ENCODE data around the gene JAK1.
A peak's percentile ranks its signal among the peaks of the same experiment; 100 is the strongest.

The JAK1 gene

DNA sequence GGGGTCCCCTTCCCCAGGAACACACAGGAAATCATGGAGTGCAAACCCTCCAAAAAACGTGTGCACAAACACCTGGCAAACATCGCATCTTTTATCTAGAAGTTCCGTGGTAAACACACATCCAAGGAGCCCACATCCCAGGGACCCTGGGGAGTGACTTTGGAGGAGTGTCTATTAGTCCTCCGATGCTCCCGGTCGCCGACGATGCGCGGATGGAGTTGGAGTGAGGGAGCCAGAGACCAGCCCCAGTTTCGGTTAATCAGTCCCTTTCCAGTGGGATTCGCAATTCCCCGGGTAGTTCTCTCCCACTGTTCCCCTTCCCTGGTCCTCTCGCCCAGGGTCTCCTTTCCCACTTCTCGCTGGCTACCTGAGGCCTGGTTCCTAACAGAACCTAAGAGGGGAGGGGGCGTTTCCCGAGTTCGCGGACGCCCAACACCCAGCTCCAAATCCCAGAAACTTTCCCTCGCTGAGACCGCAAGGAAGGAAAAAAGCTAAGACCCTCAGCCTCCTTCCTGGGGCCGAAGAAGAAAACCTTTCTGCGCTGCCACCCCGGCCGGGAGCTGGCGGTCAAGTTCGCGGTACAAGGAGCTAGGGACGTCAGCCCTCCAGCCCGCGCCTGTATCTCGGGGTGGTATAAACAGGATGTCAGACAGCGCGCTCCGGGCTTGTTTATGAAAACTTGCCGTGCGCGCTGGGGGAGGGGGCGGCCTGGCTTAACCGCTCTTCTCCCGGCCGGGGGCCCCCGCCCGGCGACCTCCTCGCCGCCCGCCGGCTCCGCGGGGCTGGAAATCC, 787 bp downstream of the JAK1 start:
- no peak for TF ChIP-seq ZFX (IDR thresholded peaks at IDR 0.05; ENCODE audit: borderline replicate concordance)
- TF ChIP-seq, protein P1, sequence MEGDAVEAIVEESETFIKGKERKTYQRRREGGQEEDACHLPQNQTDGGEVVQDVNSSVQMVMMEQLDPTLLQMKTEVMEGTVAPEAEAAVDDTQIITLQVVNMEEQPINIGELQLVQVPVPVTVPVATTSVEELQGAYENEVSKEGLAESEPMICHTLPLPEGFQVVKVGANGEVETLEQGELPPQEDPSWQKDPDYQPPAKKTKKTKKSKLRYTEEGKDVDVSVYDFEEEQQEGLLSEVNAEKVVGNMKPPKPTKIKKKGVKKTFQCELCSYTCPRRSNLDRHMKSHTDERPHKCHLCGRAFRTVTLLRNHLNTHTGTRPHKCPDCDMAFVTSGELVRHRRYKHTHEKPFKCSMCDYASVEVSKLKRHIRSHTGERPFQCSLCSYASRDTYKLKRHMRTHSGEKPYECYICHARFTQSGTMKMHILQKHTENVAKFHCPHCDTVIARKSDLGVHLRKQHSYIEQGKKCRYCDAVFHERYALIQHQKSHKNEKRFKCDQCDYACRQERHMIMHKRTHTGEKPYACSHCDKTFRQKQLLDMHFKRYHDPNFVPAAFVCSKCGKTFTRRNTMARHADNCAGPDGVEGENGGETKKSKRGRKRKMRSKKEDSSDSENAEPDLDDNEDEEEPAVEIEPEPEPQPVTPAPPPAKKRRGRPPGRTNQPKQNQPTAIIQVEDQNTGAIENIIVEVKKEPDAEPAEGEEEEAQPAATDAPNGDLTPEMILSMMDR (IDR thresholded peaks at IDR 0.05) = no peak
- peak overlapping the region; percentile 48 for H3K27ac ChIP-seq

DNA sequence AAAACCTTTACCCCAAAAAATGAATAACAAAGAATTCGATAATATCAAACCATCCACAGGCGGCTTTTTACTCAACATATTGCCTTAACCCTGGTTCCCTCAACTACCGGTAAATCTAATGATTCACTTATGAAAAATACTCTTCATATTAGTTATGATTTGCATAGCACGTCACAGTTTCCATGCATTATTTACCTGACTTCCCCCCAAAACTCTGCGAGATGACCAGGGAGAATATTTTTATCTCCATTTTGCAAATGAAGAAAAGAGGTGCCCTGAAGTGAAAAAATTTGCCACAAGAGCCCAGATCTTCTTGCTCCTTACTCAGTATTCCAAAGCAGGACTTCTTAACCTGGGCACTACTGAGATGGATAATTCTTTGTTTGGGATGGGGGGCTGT, 2.9 kb downstream of the JAK1 start:
- no peak overlapping the region for H3K27ac ChIP-seq
- no peak for TF ChIP-seq ZFX (IDR thresholded peaks at IDR 0.05; ENCODE audit: borderline replicate concordance)
- TF ChIP-seq, protein P1 (IDR thresholded peaks at IDR 0.05) = no peak

DNA sequence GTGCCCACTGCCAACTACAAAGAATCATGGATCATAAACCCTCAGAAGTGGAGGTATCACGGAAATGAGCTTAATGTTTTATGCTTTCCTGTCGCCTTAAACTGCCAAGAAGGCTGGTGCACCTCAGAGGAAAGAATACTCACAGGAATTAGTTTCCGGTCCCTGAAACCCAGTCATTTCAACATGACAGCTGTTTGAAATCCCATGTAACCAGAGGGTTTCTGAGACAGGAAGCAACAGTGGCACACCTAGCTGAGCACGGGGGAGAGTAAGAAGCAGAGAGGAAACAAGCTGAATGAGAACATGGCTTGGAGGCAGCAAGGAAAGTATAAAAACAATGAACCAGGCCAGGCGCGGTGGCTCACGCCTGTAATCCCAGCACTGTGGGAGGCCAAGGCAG, 3.9 kb downstream of the JAK1 start:
- H3K27ac ChIP-seq = no peak overlapping the region
- TF ChIP-seq ZFX (IDR thresholded peaks at IDR 0.05; ENCODE audit: borderline replicate concordance) = no peak
- TF ChIP-seq, protein P1 (IDR thresholded peaks at IDR 0.05) = no peak

DNA sequence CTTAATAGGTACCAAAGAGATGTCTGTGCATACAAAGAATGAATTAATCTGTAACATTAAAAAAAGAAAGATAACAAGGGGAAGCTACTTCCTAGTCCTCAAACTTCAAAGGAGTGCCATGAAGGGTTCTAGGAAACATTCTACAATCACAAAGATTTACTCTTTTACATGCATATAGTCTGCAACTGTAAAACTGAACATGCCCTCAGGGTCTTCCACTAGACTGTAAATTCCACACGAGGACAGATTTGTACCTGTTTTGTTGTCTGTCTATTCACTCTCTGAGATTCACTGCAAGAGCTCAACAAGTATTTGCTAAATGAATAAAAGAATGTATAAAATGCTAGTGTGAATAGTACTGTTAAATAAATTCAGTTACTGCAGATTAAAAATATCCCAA, 4.4 kb downstream of the JAK1 start:
- H3K27ac ChIP-seq = no peak overlapping the region

DNA sequence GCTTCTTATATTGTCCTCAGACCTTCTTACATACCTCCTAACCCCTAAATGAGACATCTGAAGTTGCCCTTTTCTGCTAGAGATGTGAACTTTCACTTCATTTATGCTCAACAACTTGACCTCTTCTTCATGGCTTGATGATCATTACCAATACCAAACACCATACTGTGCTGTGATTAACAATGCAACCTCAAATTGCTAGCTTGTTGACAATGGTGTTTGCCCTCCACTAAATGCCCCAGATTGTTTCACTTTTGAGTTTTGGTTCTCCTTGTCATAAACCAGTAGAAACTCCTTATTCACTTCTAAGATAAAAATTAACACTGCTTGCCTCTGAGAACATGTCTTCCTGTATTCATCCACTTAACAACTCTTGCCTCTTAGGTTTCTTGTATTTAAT, 5.6 kb downstream of the JAK1 start:
- TF ChIP-seq, protein P1 (IDR thresholded peaks at IDR 0.05) = no peak
- TF ChIP-seq ZFX (IDR thresholded peaks at IDR 0.05; ENCODE audit: borderline replicate concordance) = no peak

More for the DNA sequence above, 4.4 kb downstream of the JAK1 start:
- TF ChIP-seq ZFX (IDR thresholded peaks at IDR 0.05; ENCODE audit: borderline replicate concordance) = no peak
- TF ChIP-seq, protein P1 (IDR thresholded peaks at IDR 0.05) = no peak

DNA sequence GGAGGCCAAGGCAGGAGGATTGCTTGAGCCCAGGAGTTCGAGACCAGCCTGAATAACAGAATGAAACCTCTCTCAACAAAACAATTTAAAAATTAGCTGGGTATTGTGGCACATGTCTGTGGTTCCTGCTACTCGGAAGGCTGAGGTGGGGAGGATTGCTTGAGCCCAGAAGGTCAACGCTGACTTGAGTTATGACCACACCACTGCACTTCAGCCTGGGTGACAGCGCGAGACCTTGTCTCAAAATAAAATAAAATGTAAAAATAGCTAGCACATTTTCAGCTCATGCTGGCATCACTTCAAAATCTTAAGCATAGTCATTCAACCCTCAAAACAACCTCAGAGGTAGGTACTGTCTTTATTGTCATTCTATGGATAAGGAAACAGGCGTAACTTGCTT, 6.4 kb downstream of the JAK1 start:
- TF ChIP-seq, protein P1 (IDR thresholded peaks at IDR 0.05) = no peak
- TF ChIP-seq ZFX (IDR thresholded peaks at IDR 0.05; ENCODE audit: borderline replicate concordance) = no peak
- H3K27ac ChIP-seq = no peak overlapping the region

More for the DNA sequence above, 5.6 kb downstream of the JAK1 start:
- no peak overlapping the region for H3K27ac ChIP-seq

DNA sequence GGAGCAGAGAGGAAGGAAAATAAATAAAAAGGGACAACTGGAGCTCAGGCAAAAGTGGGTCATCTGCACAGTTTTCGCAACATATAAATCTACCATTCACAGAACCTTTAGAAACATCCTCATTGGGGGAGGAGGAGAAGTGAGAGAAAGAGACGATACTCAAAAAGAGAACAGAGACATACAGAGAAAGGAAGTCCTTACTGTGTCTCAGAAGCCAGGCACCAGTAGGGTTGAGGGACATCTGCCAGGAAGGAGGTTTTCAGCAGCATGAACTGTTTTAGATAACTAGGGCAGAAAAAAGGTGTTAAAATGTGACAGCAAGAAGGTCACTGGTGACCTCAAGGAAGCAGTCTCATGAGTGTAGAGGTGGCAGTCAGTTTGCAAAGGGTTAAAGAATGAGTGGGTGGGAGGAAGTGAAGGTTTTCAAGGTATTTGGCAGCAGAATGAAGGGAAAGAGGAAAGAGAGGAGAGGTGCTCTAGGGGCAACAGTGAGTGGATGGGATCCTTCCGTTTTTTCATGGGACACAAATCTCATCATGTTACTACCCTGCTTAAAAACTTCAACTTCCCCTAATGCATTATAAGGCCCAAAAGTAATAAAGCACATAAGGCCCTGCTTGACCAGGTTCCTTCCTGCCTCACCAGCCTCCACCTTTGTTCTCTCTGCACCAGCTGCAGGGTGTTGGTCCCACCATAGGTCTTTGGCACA, 9.5 kb downstream of the JAK1 start:
- no peak overlapping the region for H3K27ac ChIP-seq
- TF ChIP-seq, protein P1 (IDR thresholded peaks at IDR 0.05) = no peak
- no peak for TF ChIP-seq ZFX (IDR thresholded peaks at IDR 0.05; ENCODE audit: borderline replicate concordance)

Data from 22Rv1 (cell line).